Neural progenitor cell (in vitro differentiated cells): ENCODE data around the gene DEFB112.

Source experiments
- EZH2 ChIP-seq: fragments of 200-600 bp; sonication (generic); IDR thresholded peaks from 2 replicates; pipeline ENCODE4 v1.6.1; 2017; ENCODE audit warnings: antibody characterized with exemption, mild to moderate bottlenecking, moderate library complexity
- EZH2phosphoT487 ChIP-seq: fragments of 200-600 bp; sonication (generic); IDR thresholded peaks from 2 replicates; pipeline ENCODE4 v1.6.1; 2017; ENCODE audit warnings: antibody characterized with exemption
- TF ChIP-seq, protein P1 (sequence below): fragments of 200-600 bp; sonication (generic); IDR thresholded peaks from 2 replicates; pipeline ENCODE4 v1.5.1; 2017; ENCODE audit warnings: antibody characterized with exemption, mild to moderate bottlenecking

DNA sequence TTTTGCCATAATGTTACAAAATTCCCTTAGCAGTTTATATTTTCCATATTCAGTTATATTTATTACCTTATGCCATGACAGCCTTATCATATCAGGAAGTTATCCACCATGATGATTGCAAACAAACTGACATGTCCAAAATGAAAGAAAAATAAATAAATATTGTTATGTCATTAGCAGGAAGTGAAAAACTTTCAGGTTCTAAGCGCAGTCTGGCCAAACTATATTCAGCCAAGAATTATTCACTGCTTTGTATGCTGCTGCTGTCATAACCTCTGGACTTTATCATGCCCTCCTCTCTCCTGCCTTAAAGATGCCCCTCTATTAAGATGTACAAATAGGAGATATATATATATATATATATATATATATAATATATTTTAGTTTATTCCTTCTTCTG is 27.7 kb upstream of the DEFB112 start:
- TF ChIP-seq, protein P1, sequence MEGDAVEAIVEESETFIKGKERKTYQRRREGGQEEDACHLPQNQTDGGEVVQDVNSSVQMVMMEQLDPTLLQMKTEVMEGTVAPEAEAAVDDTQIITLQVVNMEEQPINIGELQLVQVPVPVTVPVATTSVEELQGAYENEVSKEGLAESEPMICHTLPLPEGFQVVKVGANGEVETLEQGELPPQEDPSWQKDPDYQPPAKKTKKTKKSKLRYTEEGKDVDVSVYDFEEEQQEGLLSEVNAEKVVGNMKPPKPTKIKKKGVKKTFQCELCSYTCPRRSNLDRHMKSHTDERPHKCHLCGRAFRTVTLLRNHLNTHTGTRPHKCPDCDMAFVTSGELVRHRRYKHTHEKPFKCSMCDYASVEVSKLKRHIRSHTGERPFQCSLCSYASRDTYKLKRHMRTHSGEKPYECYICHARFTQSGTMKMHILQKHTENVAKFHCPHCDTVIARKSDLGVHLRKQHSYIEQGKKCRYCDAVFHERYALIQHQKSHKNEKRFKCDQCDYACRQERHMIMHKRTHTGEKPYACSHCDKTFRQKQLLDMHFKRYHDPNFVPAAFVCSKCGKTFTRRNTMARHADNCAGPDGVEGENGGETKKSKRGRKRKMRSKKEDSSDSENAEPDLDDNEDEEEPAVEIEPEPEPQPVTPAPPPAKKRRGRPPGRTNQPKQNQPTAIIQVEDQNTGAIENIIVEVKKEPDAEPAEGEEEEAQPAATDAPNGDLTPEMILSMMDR = no peak
- TF ChIP-seq EZH2 (no peak), EZH2phosphoT487 (no peak)
